HepG2 (cell line): Measurements from ENCODE around the gene KCNH1. TPM values are rescaled to one million over a fixed set of nuclear protein-coding genes. Genes with fewer than 3 reads are reported as not detected.

ENCODE experiments used
- ATAC-seq: fragments of 200-7000 bp; cut with Tn5 transposase; 3 replicates; pipeline ENCODE4 v1.9.1; 2020; ENCODE audit warnings: mild to moderate bottlenecking, moderate library complexity
- BruUV-seq: library from RNA; stranded (reverse); fragments of 400-500 nt; replicated peaks from 2 replicates; lab custom pipeline; 2021; lab: Mats Ljungman, UMichigan
- CTCF ChIA-PET: fragments of 300-600 bp; formaldehyde crosslinking; extraction: SDS; loops from one replicate; lab custom pipeline; 2021; ENCODE audit warnings: low total read pairs, inconsistent platforms, low intra/inter-chr PET ratio; lab: Yijun Ruan, JAX
- POLR2A ChIA-PET: fragments of 350-600 bp; sonication (Branson Sonifier 250); formaldehyde crosslinking; loops from one replicate; lab custom pipeline; 2020; ENCODE audit warnings: antibody characterized with exemption, inconsistent platforms; lab: Yijun Ruan, JAX
- DNase-seq: peaks from one replicate; pipeline ENCODE4 v3.0.0-alpha.2; 2015; ENCODE audit warnings: low spot score
- FAIRE-seq: peaks from 3 replicates; lab custom pipeline; 2011; peaks lifted over from hg19 to GRCh38; lab: Jason Lieb, UNC
- H2AFZ ChIP-seq: one replicate; pipeline ENCODE4 v1.6.1; 2011; ENCODE audit warnings: low read length, inconsistent platforms
- H3K27ac ChIP-seq: fragments of 300-600 bp; 3 replicates; pipeline ENCODE4 v1.8.0; 2011; ENCODE audit warnings: mixed run types, mild to moderate bottlenecking, mixed read lengths, low read length, inconsistent platforms; ENCODE audit not compliant: insufficient read depth; ENCODE audit errors: extremely low read length
- H3K27me3 ChIP-seq, 2 experiments: fragments of 200-600 bp in 1 of 2; 2 replicates in 1 of 2; 3 replicates in 1 of 2; pipeline versions ENCODE4 v1.6.0 to v1.8.0; 2011; ENCODE audit warnings: low read length in 2 of 2, mild to moderate bottlenecking in 2 of 2, moderate library complexity in 2 of 2, inconsistent platforms in 1 of 2; ENCODE audit not compliant: insufficient read depth in 2 of 2, control insufficient read depth in 1 of 2
- H3K36me3 ChIP-seq, 2 experiments: fragments of 200-600 bp in 1 of 2; replicated peaks in 1 of 2; 2 replicates in 1 of 2; 3 replicates in 1 of 2; pipeline versions ENCODE4 v1.5.1 to v1.8.0; 2011; ENCODE audit warnings: low read length in 2 of 2, inconsistent platforms in 1 of 2; ENCODE audit not compliant: insufficient read depth in 2 of 2, control insufficient read depth in 1 of 2
- H3K4me1 ChIP-seq: 2 replicates; pipeline ENCODE4 v1.5.1; 2012; ENCODE audit warnings: low read length, inconsistent platforms; ENCODE audit not compliant: insufficient read depth
- H3K4me2 ChIP-seq: 2 replicates; pipeline ENCODE4 v1.6.0; 2011; ENCODE audit warnings: low read depth, low read length, inconsistent platforms
- H3K4me3 ChIP-seq, 3 experiments: fragments of 200-600 bp in 1 of 3; sonication (generic), shearing (Covaris generic) in 1 of 3; replicated peaks in 1 of 3; 2 replicates each; pipeline ENCODE4 v1.5.1; 2011 to 2016; ENCODE audit warnings: low read length in 3 of 3, inconsistent platforms in 2 of 3, low read depth in 2 of 3, mild to moderate bottlenecking in 2 of 3, control low read depth in 1 of 3, mixed read lengths in 1 of 3; ENCODE audit not compliant: insufficient read depth in 1 of 3
- H3K79me2 ChIP-seq: one replicate; pipeline ENCODE4 v1.6.1; 2011; ENCODE audit warnings: low read length, inconsistent platforms; ENCODE audit not compliant: insufficient read depth
- H3K9ac ChIP-seq: 2 replicates; pipeline ENCODE4 v1.6.0; 2011; ENCODE audit warnings: mild to moderate bottlenecking, low read depth, low read length, inconsistent platforms; ENCODE audit not compliant: insufficient read depth
- H3K9me3 ChIP-seq: 2 replicates; pipeline ENCODE4 v1.5.1; 2012; ENCODE audit warnings: mild to moderate bottlenecking, low read length
- H4K20me1 ChIP-seq: 2 replicates; pipeline ENCODE4 v1.6.0; 2011; ENCODE audit warnings: inconsistent platforms, mild to moderate bottlenecking, low read length, moderate library complexity; ENCODE audit not compliant: insufficient read depth
- ARNT2 ChIP-seq: sonication (generic); formaldehyde crosslinking; IDR thresholded peaks from 2 replicates; pipeline ENCODE4 v1.8.0; 2022; ENCODE audit warnings: mild to moderate bottlenecking, low read depth, missing genetic modification reagents, moderate library complexity
- KAT8 ChIP-seq: IDR thresholded peaks from 2 replicates; pipeline ENCODE4 v1.6.1; 2016; ENCODE audit warnings: missing genetic modification reagents, missing compliant biosample characterization
- ZC3H4 ChIP-seq: sonication (generic); formaldehyde crosslinking; IDR thresholded peaks from 2 replicates; pipeline ENCODE4 v1.4.0; 2020; ENCODE audit warnings: missing genetic modification reagents, borderline replicate concordance
- ZKSCAN5 ChIP-seq: sonication (generic); formaldehyde crosslinking; IDR thresholded peaks from 2 replicates; pipeline ENCODE4 v1.5.1; 2020; ENCODE audit warnings: mild to moderate bottlenecking, missing genetic modification reagents
- ZKSCAN8 ChIP-seq: IDR thresholded peaks from 2 replicates; pipeline ENCODE4 v1.6.1; 2016; ENCODE audit warnings: borderline replicate concordance, missing genetic modification reagents, missing compliant biosample characterization
- ZNF124 ChIP-seq: sonication (generic); formaldehyde crosslinking; IDR thresholded peaks from 2 replicates; pipeline ENCODE4 v1.4.0; 2020; ENCODE audit warnings: missing genetic modification reagents
- ZNF432 ChIP-seq: sonication (generic); formaldehyde crosslinking; IDR thresholded peaks from 2 replicates; pipeline ENCODE4 v1.5.0; 2020; ENCODE audit warnings: missing genetic modification reagents, mild to moderate bottlenecking, borderline replicate concordance
- ZNF563 ChIP-seq: sonication (generic); formaldehyde crosslinking; IDR thresholded peaks from 2 replicates; pipeline ENCODE4 v1.8.0; 2022; ENCODE audit warnings: mild to moderate bottlenecking, moderate library complexity, missing genetic modification reagents
- ZNF569 ChIP-seq: sonication (generic); formaldehyde crosslinking; IDR thresholded peaks from 2 replicates; pipeline ENCODE4 v1.5.0; 2020; ENCODE audit warnings: mild to moderate bottlenecking, missing genetic modification reagents, moderate library complexity, borderline replicate concordance
- ZSCAN25 ChIP-seq: sonication (generic); formaldehyde crosslinking; IDR thresholded peaks from 2 replicates; pipeline ENCODE4 v1.8.0; 2022; ENCODE audit warnings: mild to moderate bottlenecking, missing genetic modification reagents
- ZSCAN9 ChIP-seq: IDR thresholded peaks from 2 replicates; pipeline ENCODE4 v1.6.1; 2016; ENCODE audit warnings: borderline replicate concordance
- WGBS: methylation state at CpG from one replicate; pipeline ENCODE4 v1.1.6; 2017; ENCODE audit warnings: low lambda C conversion rate; 5-methylcytosine and 5-hydroxymethylcytosine counted together
- in situ Hi-C: cut with HindIII; loops from 2 replicates; pipeline ENCODE4 v1.10.0; 2017; ENCODE audit warnings: low pct_unique_long_range_greater_than_20kb; ENCODE audit not compliant: extremely low pct_ligation_motif_present
- intact Hi-C: fragments of 100-400 bp; cut with micrococcal nuclease; formaldehyde crosslinking; loops from one replicate; pipeline ENCODE4 v1.10.0; 2022; ENCODE audit not compliant: unreplicated experiment
- polyA plus RNA-seq, 8 experiments: library from polyadenylated mRNA; depleted of rRNA in 3 of 8; stranded (reverse) in 7 of 8; unstranded in 1 of 8; fragments of >200 nt; fragmentation: Illumina TruSeq in 4 of 8; extraction: Trizol in 4 of 8; gene quantifications; 2 replicates each; pipeline versions ENCODE4 v1.2.1 to v1.2.3, GENCODE V29; 2011 to 2016; ENCODE audit warnings: low read depth in 4 of 8, missing spikeins in 1 of 8, mixed read lengths in 1 of 8; ENCODE audit not compliant: insufficient read depth in 1 of 8
- total RNA-seq, 5 experiments: library from RNA; depleted of rRNA; stranded (reverse); fragments of >200 nt; fragmentation: Illumina TruSeq; extraction: Trizol; gene quantifications; 2 replicates each; pipeline ENCODE4 v1.2.3, GENCODE V29; 2016; ENCODE audit warnings: low read depth in 1 of 5
- TF ChIP-seq, protein P1 (sequence below): sonication (generic); formaldehyde crosslinking; IDR thresholded peaks from 2 replicates; pipeline ENCODE4 v1.4.0; 2020; ENCODE audit warnings: missing genetic modification reagents, mild to moderate bottlenecking, borderline replicate concordance
- TF ChIP-seq, protein P2 (sequence below): IDR thresholded peaks from 2 replicates; pipeline ENCODE4 v1.6.1; 2018; ENCODE audit warnings: missing genetic modification reagents
- TF ChIP-seq, protein P3 (sequence below): sonication (generic); formaldehyde crosslinking; IDR thresholded peaks from 2 replicates; pipeline ENCODE4 v1.8.0; 2023; ENCODE audit warnings: mild to moderate bottlenecking, missing genetic modification reagents

KCNH1 gene
- total and polyA plus RNA-seq, 2 of the 13 experiments (the other 11 are each of a cell fraction or from before 2014, with no cell fraction given), result not detected

DNA sequence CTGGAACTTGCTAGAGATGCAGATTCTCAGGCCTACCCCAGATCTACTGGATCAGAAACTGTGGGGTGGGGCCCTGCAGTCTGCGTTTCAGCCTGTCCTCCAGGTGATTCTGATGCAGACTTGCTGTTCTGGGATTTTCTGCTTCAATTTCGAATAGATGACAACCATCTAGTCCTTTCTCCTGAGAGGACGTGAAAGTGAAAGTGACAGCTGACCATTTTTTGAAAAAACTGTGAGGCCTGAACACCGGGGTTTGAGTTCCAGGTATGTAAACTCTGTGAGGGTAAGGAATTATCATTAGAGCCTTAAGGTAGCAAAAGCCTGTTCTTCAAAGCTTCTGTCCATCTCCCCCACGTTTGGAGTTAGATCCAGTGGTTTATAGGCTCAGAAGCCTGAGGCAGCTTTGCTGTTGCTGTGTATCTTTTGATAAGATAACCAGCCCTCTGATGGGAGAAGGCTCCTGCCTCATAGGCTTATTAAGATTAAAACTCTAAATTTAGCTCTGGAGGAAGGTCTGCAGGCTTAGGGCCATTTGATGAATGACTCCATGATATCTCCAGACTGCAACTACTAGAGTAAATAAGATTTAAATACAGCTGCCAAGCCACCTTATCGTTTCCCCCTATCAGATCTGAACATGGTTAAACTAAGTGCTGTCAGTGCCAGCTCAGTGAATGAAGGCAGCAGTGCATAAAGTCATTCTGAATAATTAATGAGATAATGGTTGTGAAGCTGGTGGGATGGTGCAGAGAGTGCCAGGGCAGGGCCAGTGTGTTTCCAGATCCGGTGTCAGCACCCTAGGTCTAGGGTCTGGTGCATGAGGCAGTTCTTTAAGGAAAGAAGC, 470.0 kb downstream of the KCNH1 start (continued):
- TF ChIP-seq ZNF563, result no peak
- TF ChIP-seq ZNF124 (CRISPR knock-in tag), result no peak
- no peak for TF ChIP-seq ZC3H4 (CRISPR knock-in tag)

DNA sequence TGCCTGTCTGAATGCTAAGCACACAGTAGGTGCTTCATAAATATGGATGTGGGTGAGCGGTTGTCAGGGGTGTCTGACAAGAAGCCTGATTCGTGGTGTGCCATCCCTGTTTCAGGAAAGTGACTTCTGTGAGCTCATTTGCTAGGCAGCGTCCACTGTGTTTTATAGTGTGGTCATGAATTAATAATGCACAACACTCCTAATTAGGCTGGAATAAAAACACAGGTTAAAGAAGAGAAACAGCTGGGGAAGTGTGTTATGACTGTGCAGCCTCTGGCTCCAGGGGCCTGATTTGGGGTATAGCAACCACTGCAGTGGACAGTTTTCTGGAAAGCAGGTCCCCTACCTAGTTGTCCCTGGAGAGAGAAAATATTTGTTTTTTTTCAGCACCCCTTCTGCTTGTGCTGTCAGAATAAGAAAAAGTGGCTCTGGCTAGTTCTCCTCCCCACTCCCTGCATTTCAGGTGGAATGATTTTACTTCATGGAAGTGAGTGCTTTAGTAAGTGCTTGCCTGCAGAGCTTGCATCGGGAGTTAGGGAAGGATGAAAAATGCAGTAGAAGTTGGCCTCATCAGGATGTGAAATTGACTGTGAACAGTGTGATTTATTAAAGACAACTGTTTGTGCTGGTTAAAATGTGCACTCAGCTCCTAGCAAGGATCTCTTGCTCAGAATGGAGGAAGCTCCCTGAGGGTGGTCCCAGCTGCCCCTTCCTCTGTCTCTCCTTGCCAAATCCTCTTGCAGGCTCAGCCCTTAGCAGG, 471.5 kb downstream of the KCNH1 start:
- intact Hi-C loops (no loop called here), in situ Hi-C loops (no loop called here)
- Histone ChIP-seq H3K9me3 (no peaks in the 10 kb centered on the region), H3K27ac (no peak overlapping the region), H3K9ac (no peak overlapping the region), H3K4me2 (no peak overlapping the region), H3K79me2 (no peaks in the 10 kb centered on the region), H4K20me1 (no peaks in the 10 kb centered on the region), H3K36me3 (no peaks in the 10 kb centered on the region), H3K4me1 (no peaks in the 10 kb centered on the region), H2AFZ (no peak overlapping the region), H3K27me3 (no peaks in the 10 kb centered on the region), H3K4me3 (no peak overlapping the region)
- CTCF ChIA-PET, result no interaction called here
- WGBS, result 51% methylated on average over 4 of the region's 4 CpGs
- FAIRE-seq (no peak), ATAC-seq (no peak), DNase-seq (no peak)
- POLR2A ChIA-PET, result no interaction called here
- BruUV-seq, result no TSS peak
- TF ChIP-seq, protein P1, sequence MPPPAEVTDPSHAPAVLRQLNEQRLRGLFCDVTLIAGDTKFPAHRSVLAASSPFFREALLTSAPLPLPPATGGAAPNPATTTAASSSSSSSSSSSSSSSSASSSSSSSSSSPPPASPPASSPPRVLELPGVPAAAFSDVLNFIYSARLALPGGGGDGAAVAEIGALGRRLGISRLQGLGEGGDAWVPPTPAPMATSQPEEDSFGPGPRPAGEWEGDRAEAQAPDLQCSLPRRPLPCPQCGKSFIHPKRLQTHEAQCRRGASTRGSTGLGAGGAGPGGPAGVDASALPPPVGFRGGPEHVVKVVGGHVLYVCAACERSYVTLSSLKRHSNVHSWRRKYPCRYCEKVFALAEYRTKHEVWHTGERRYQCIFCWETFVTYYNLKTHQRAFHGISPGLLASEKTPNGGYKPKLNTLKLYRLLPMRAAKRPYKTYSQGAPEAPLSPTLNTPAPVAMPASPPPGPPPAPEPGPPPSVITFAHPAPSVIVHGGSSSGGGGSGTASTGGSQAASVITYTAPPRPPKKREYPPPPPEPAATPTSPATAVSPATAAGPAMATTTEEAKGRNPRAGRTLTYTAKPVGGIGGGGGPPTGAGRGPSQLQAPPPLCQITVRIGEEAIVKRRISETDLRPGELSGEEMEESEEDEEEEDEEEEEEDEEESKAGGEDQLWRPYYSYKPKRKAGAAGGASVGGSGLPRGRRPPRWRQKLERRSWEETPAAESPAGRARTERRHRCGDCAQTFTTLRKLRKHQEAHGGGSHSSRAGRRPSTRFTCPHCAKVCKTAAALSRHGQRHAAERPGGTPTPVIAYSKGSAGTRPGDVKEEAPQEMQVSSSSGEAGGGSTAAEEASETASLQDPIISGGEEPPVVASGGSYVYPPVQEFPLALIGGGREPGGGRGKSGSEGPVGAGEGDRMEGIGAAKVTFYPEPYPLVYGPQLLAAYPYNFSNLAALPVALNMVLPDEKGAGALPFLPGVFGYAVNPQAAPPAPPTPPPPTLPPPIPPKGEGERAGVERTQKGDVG, result no peak
- no peak for TF ChIP-seq ZSCAN9 (CRISPR knock-in tag)
- TF ChIP-seq ZSCAN25 (CRISPR knock-in tag), result no peak
- TF ChIP-seq, protein P2, sequence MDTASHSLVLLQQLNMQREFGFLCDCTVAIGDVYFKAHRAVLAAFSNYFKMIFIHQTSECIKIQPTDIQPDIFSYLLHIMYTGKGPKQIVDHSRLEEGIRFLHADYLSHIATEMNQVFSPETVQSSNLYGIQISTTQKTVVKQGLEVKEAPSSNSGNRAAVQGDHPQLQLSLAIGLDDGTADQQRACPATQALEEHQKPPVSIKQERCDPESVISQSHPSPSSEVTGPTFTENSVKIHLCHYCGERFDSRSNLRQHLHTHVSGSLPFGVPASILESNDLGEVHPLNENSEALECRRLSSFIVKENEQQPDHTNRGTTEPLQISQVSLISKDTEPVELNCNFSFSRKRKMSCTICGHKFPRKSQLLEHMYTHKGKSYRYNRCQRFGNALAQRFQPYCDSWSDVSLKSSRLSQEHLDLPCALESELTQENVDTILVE, result no peak
- TF ChIP-seq ARNT2 (CRISPR knock-in tag), result no peak
- TF ChIP-seq ZNF432 (CRISPR knock-in tag), result no peak
- no peak for TF ChIP-seq ZNF569 (CRISPR knock-in tag)
- TF ChIP-seq ZKSCAN5, result no peak
- TF ChIP-seq ZKSCAN8 (CRISPR knock-in tag), result no peak
- TF ChIP-seq KAT8 (CRISPR knock-in tag), result no peak
- TF ChIP-seq, protein P3, sequence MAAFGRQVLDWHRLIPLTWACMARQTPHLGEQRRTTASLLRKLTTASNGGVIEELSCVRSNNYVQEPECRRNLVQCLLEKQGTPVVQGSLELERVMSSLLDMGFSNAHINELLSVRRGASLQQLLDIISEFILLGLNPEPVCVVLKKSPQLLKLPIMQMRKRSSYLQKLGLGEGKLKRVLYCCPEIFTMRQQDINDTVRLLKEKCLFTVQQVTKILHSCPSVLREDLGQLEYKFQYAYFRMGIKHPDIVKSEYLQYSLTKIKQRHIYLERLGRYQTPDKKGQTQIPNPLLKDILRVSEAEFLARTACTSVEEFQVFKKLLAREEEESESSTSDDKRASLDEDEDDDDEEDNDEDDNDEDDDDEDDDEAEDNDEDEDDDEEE, result no peak
